ENCODE measurements around the gene SLC38A6.

DNA sequence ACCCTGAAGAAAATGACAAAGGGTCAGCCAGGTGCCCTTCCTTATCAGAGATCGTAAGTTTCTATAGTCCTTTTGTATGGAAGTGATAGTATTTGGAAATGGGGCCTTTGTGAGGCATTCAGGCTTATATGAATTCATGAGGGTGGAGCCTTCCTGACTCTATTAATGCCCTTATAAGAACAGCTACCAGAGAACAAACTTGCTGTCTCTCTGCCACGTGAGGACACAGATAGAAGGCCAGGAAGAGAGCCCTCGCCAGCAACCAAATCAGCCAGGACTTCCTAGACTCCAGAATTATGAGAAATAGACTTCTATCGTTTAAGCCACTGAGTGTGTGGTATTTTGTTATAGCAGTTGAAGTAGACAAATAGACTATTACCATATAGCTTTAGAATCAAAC lies 36.8 kb upstream of the SLC38A6 start:
- TF ChIP-seq, protein P1, sequence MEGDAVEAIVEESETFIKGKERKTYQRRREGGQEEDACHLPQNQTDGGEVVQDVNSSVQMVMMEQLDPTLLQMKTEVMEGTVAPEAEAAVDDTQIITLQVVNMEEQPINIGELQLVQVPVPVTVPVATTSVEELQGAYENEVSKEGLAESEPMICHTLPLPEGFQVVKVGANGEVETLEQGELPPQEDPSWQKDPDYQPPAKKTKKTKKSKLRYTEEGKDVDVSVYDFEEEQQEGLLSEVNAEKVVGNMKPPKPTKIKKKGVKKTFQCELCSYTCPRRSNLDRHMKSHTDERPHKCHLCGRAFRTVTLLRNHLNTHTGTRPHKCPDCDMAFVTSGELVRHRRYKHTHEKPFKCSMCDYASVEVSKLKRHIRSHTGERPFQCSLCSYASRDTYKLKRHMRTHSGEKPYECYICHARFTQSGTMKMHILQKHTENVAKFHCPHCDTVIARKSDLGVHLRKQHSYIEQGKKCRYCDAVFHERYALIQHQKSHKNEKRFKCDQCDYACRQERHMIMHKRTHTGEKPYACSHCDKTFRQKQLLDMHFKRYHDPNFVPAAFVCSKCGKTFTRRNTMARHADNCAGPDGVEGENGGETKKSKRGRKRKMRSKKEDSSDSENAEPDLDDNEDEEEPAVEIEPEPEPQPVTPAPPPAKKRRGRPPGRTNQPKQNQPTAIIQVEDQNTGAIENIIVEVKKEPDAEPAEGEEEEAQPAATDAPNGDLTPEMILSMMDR (conservative IDR thresholded peaks at IDR 0.05; ENCODE audit: low read length), result no peak
- TF ChIP-seq EZH2phosphoT487 (IDR thresholded peaks at IDR 0.05; ENCODE audit: borderline replicate concordance), result no peak

Data from Loucy (cell line).